GM23338 (cell line): ENCODE measurements around the gene GOLGA8B. TPM values are rescaled to one million over a fixed set of nuclear protein-coding genes. Genes with fewer than 3 reads are reported as not detected.

Experiments
- ATAC-seq: fragments of 200-7000 bp; cut with Tn5 transposase; 3 replicates; pipeline ENCODE4 v1.9.1; 2020
- DNase-seq: peaks from one replicate; pipeline ENCODE4 v3.0.0-alpha.2; 2015; ENCODE audit warnings: low spot score
- H2AFZ ChIP-seq: fragments of 200-600 bp; sonication (generic); 2 replicates; pipeline ENCODE4 v1.8.0; 2016; ENCODE audit warnings: antibody characterized with exemption, mild to moderate bottlenecking, moderate library complexity
- H3F3A ChIP-seq: fragments of 200-600 bp; sonication (generic); replicated peaks from 2 replicates; pipeline ENCODE4 v1.8.0; 2017; ENCODE audit warnings: antibody characterized with exemption, mixed run types, low read depth
- H3K27ac ChIP-seq: fragments of 200-600 bp; sonication (generic); 2 replicates; pipeline ENCODE4 v1.6.1; 2016; ENCODE audit warnings: low read depth
- H3K27me3 ChIP-seq: fragments of 200-600 bp; sonication (generic); 2 replicates; pipeline ENCODE4 v1.8.0; 2016; ENCODE audit warnings: mild to moderate bottlenecking, mixed run types, moderate library complexity; ENCODE audit not compliant: insufficient read depth
- H3K36me3 ChIP-seq: fragments of 200-600 bp; sonication (generic); 2 replicates; pipeline ENCODE4 v1.8.0; 2016; ENCODE audit warnings: mild to moderate bottlenecking; ENCODE audit not compliant: insufficient read depth
- H3K4me1 ChIP-seq: fragments of 200-600 bp; sonication (generic); 2 replicates; pipeline ENCODE4 v1.8.0; 2016; ENCODE audit warnings: mild to moderate bottlenecking, moderate library complexity; ENCODE audit not compliant: insufficient read depth
- H3K4me2 ChIP-seq: fragments of 200-600 bp; sonication (generic); 2 replicates; pipeline ENCODE4 v1.7.1; 2017; ENCODE audit warnings: mixed run types
- H3K4me3 ChIP-seq: fragments of 200-600 bp; sonication (generic); 2 replicates; pipeline ENCODE4 v1.6.1; 2016; ENCODE audit warnings: mixed run types
- H3K79me2 ChIP-seq: fragments of 200-600 bp; sonication (generic); replicated peaks from 2 replicates; pipeline ENCODE4 v1.8.0; 2017; ENCODE audit warnings: mild to moderate bottlenecking; ENCODE audit not compliant: insufficient read depth
- H3K9me2 ChIP-seq: fragments of 200-600 bp; sonication (generic); 2 replicates; pipeline ENCODE4 v1.8.0; 2017; ENCODE audit not compliant: insufficient read depth
- H4K20me1 ChIP-seq: fragments of 200-600 bp; sonication (generic); replicated peaks from 2 replicates; pipeline ENCODE4 v1.8.0; 2017; ENCODE audit warnings: mild to moderate bottlenecking; ENCODE audit not compliant: insufficient read depth
- H3K27ac Mint-ChIP-seq: 2 replicates; pipeline ENCODE4 v1.8.0; 2020; ENCODE audit warnings: inconsistent platforms, mild to moderate bottlenecking, moderate library complexity, mixed read lengths
- H3K27me3 Mint-ChIP-seq: 3 replicates; pipeline ENCODE4 v1.8.0; 2022; ENCODE audit warnings: low read depth, mild to moderate bottlenecking, moderate library complexity, mixed read lengths, inconsistent platforms; ENCODE audit not compliant: insufficient read depth, poor library complexity
- H3K36me3 Mint-ChIP-seq: 3 replicates; pipeline ENCODE4 v1.8.0; 2021; ENCODE audit warnings: low read depth, mild to moderate bottlenecking, inconsistent platforms, moderate library complexity, mixed read lengths
- H3K4me1 Mint-ChIP-seq: 3 replicates; pipeline ENCODE4 v1.8.0; 2020; ENCODE audit warnings: mild to moderate bottlenecking, inconsistent platforms, mixed read lengths
- H3K4me3 Mint-ChIP-seq: 3 replicates; pipeline ENCODE4 v1.8.0; 2021; ENCODE audit warnings: moderate library complexity, mild to moderate bottlenecking, inconsistent platforms, mixed read lengths
- H3K9me3 Mint-ChIP-seq: 3 replicates; pipeline ENCODE4 v1.8.0; 2020; ENCODE audit warnings: moderate library complexity, mild to moderate bottlenecking, inconsistent platforms, mixed read lengths
- CTCF ChIP-seq, 2 experiments: fragments of 200-600 bp in 1 of 2; sonication (generic) in 1 of 2; conservative IDR thresholded peaks; 2 replicates each; pipeline versions ENCODE4 v1.5.1 to v1.6.1; 2016 to 2017; ENCODE audit warnings: antibody characterized with exemption in 2 of 2, low read depth in 2 of 2, mild to moderate bottlenecking in 2 of 2, moderate library complexity in 1 of 2
- EZH2phosphoT487 ChIP-seq: fragments of 200-600 bp; sonication (generic); IDR thresholded peaks from one replicate; pipeline ENCODE4 v1.8.1; 2018; ENCODE audit warnings: antibody characterized with exemption; ENCODE audit not compliant: unreplicated experiment
- JUNB ChIP-seq: IDR thresholded peaks from one replicate; pipeline ENCODE4 v1.6.1; 2016; ENCODE audit warnings: antibody characterized with exemption; ENCODE audit not compliant: unreplicated experiment
- NANOG ChIP-seq: IDR thresholded peaks from 2 replicates; pipeline ENCODE4 v1.6.1; 2016; ENCODE audit warnings: antibody characterized with exemption, borderline replicate concordance
- POLR2AphosphoS5 ChIP-seq: IDR thresholded peaks from 2 replicates; pipeline ENCODE4 v1.6.1; 2016; ENCODE audit warnings: antibody characterized with exemption, low read depth
- REST ChIP-seq: IDR thresholded peaks from one replicate; pipeline ENCODE4 v1.6.1; 2018; ENCODE audit warnings: antibody characterized with exemption; ENCODE audit not compliant: unreplicated experiment
- ZNF462 ChIP-seq: fragments of 250-450 bp; sonication (Bioruptor Pico); IDR thresholded peaks from 2 replicates; pipeline ENCODE4 v1.5.0; 2020; ENCODE audit warnings: mild to moderate bottlenecking, moderate library complexity
- polyA plus RNA-seq: library from polyadenylated mRNA; unstranded; fragments of >200 nt; fragmentation: Nextera tagmentation; extraction: Ambion mirVana; gene quantifications from 2 replicates; pipeline ENCODE4 v1.2.1, GENCODE V29; 2016
- total RNA-seq: library from RNA; depleted of rRNA; stranded (reverse); fragments of >200 nt; shearing (Covaris generic); gene quantifications from 2 replicates; pipeline ENCODE4 v1.2.3, GENCODE V29; 2014

GOLGA8B gene
- total and polyA plus RNA-seq, 2 experiments from 2014 or later, result 44.9 to 50.2 TPM

GRCh38 chr15:34609102-34610057, 25.9 kb upstream of the GOLGA8B start:
- Histone ChIP-seq H3K4me3 (no peak overlapping the region), H3K9me2 (no peaks in the 10 kb centered on the region), H3K4me2 (no peak overlapping the region), H3K4me1 (0 out of 2 replicates have a peak, but pooled peaks cover 5% of the 10 kb centered on the region), H3K27me3 (no peaks in the 10 kb centered on the region), H3K36me3 (no peaks in the 10 kb centered on the region), H2AFZ (no peak overlapping the region), H3K27ac (no peak overlapping the region), H3F3A (no peaks in the 10 kb centered on the region), H4K20me1 (no peaks in the 10 kb centered on the region), H3K79me2 (no peaks in the 10 kb centered on the region)
- Mint-ChIP-seq H3K27me3 (no peaks in the 10 kb centered on the region), H3K4me1 (peaks cover 8% of the 10 kb centered on the region; the same call in 2 of the 3 replicates), H3K9me3 (no peaks in the 10 kb centered on the region), H3K36me3 (no peaks in the 10 kb centered on the region), H3K4me3 (no peak overlapping the region), H3K27ac (peak overlapping the region; percentile 56; the same call in 1 of the 2 replicates)
- TF ChIP-seq EZH2phosphoT487, result no peak
- TF ChIP-seq REST, result no peak
- no peak for TF ChIP-seq JUNB
- TF ChIP-seq CTCF (conservative IDR thresholded peaks at IDR 0.05; ENCODE audit: low read depth in 2 of 2), result no peak
- TF ChIP-seq NANOG, result no peak
- ATAC-seq (no peak), DNase-seq (no peak)

GRCh38 chr15:34608517-34608916, 25.1 kb upstream of the GOLGA8B start:
- Histone ChIP-seq H3K4me2 (no peak overlapping the region), H4K20me1 (no peaks in the 10 kb centered on the region), H3K27me3 (no peaks in the 10 kb centered on the region), H3K4me3 (no peak overlapping the region), H3K36me3 (no peaks in the 10 kb centered on the region), H3K27ac (no peak overlapping the region), H2AFZ (no peak overlapping the region), H3K9me2 (no peaks in the 10 kb centered on the region), H3F3A (no peaks in the 10 kb centered on the region), H3K4me1 (0 out of 2 replicates have a peak, but pooled peaks cover 5% of the 10 kb centered on the region), H3K79me2 (no peaks in the 10 kb centered on the region)
- Mint-ChIP-seq H3K36me3 (no peaks in the 10 kb centered on the region), H3K9me3 (no peaks in the 10 kb centered on the region), H3K4me1 (peaks cover 8% of the 10 kb centered on the region; the same call in 2 of the 3 replicates), H3K27ac (no peak overlapping the region), H3K4me3 (no peak overlapping the region), H3K27me3 (no peaks in the 10 kb centered on the region)
- DNase-seq, result no peak
- no peak for ATAC-seq
- TF ChIP-seq NANOG (no peak), POLR2AphosphoS5 (no peak), ZNF462 (CRISPR knock-in tag) (no peak)
